LoVo (cell line): ENCODE data around the gene CCS.
"Not testable (repeated sequence)": the region's sequence is repeated elsewhere in the genome, so short reads cannot be mapped to it uniquely, and the experiment has no call there.

Experiments used
- DNase-seq: peaks from one replicate; pipeline ENCODE4 v3.0.0-alpha.2; 2016; ENCODE audit warnings: low spot score

Gene CCS

DNA sequence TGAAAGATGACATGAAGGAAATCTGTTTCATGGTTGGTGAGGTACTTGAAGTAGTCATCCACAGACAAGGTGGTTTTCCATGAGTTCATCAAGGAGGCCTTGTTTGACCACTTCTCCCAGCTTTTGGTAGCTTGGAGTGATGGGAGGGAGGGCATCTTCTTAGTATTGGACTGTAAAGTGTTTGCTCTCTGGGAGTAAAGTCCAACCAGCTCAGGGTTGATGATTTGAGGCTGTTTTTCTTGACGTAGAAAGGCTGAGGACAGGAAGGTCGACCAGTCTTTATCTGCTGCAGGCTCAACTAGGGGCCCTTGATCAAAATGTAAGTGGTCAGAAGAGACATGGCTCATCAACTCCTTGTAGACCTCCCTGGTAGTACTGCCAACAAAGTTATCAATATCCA lies 1.8 kb upstream of the CCS start:
- DNase-seq = no peak

DNA sequence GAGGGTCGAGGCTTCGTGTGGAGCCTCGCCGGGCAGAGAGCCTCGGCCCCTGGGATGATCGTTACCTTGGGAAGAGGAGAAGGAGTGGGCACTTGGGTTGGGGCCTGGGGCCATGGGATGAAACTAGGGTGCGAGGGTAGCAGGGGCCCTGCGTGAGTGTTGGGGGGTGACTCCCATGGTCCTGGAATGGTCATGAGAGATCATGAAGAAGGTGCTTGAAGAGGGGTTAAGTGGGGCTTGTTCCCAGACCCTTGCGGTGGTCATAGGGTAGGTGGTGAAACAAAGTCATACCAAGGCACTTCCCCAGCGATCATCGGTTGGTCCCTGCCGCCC lies 284 bp downstream of the CCS start:
- DNase-seq = no peak

DNA sequence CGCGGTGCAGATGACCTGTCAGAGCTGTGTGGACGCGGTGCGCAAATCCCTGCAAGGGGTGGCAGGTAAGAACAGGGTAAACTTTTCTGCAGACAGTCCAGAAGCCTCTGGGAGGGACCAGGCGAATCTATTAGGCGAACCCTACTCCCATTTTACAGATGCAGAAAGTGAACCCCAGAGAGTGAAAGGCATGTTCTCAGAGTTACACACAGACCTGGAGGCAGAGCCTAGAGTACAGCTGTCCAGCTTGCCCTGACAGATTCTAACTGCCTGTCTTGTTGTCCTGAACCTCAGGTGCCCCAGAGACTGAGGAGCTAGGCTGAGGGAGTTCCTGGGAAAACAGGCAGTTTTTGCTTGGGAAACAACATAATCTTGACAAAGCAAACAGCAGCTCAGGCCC lies 665 bp downstream of the CCS start:
- no peak for DNase-seq

DNA sequence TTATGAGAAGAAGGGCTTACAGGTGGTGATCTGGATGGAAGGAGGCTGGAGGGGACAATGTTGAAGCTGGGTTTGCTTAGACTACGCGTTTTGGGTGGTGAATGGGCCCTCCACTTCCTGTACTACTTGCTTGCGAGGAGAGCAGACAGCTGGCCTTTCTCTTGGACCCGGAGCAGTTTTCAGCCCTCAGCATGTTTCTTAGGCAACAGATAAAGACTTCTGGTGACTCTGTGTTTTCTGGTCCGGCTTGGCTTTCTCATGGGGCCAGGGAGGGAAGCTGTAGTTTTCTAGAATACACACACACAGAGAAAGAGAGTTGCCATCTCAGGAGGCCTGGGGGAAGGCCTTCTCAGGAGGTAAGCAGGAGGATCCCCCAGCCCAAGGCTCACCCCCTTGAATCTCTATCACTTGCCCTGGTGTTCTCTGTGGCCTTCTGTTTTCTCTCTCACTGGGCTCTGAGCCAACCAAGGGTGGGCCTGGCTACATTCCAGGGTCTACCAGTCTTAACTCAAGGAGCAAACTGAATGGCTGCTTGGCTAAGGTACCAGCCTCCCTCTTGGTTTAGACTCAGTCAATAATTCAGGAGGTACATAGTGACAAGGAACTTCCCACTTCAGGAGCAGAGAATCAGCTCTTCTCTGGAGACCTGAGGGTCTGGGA lies 2.4 kb downstream of the CCS start:
- DNase-seq = no peak

DNA sequence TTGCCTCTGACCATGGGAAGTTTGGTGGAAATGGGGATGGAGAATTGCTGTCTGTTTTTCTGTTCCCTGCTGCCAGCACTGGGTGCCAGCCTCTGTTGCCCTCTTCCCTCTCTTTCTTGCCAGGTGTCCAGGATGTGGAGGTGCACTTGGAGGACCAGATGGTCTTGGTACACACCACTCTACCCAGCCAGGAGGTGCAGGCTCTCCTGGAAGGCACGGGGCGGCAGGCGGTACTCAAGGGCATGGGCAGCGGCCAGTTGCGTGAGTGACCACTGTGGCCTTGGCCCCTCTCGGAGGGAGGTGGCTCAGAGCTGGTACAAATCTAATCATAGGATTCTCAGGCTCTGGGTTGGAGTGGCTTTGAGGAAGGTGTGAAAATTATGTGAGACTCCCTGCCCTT lies 6.0 kb downstream of the CCS start:
- DNase-seq = no peak

DNA sequence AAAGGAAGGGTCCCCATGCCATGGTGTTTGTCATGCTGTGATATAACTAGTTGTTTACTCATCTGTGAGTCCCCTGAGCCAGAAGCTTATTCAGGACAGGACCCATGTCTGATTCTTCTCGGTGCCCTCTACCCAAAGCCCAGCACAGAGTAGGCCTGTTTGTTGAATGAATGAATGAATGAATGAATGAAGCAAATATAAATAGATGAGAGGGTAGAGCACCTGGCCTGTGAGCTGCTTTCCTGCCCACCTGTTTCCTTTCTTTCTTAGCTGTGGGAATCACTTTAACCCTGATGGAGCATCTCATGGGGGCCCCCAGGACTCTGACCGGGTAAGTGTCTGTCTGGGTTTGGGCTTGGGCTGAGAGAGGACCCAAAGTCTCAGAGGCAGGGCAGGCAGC lies 7.2 kb downstream of the CCS start:
- no peak for DNase-seq

DNA sequence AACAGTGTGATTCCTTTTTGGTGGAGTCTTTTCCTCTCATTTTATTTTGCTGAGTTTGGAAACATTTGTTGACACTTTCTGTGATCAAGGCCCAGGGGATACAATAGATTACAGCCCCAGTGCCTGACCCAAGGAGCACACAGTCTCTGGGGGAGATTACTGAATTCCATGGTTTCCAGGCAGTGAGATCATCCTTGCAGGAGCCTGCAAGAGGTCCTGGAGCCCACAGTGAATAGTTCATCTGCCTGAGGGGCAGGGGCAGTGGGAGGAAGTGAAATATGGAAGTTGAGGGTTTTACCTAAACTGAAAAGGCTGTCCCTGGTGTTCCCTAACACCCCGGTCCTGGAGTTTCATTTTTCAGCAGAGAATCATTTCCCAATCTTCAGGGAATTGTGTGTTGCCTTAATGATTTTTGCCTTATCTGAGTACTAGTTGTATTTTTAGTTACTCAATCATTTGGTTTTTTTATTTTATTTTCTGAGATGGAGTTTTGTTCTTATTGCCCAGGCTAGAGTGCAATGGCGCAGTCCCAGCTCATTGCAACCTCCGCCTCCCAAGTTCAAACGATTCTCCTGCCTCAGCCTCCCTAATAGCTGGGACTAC lies 7.7 kb downstream of the CCS start:
- DNase-seq = no peak

DNA sequence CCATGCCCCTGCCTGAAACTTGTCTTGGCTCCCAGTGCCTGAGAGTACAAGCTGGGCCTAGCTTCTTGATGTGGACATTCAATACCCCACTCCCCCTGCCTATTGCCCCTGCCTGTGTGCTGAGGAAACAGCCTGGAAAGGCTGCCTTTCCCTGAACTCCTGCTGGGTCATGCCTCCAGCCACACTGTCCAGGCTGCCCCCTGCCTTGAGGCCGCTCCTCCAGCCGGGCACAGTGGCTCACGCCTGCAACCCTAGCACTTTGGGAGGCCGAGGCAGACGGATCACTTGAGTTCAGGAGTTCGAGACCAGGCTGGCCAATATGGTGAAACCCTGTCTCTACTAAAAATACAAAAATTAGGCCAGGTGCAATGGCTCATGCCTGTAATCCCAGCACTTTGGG lies 10.1 kb downstream of the CCS start:
- no peak for DNase-seq

DNA sequence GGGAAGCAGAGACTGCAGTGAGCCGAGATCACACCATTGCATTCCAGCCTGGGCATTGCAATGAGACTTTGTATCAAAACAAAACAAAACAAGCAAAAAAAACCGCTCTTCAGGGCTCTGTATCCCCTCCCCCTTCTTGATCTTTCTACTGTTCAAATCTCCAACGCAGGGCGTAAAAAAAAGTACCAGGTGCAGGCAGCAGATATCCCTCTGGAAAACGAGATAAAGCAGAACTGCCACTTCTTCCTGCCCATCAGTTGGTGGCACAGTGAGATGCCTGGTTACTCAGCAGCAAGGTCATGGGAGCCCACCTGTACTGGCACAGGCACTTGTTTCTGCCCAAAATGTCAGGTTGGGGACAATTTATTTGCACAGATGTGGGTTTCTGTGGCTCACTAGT lies 11.2 kb downstream of the CCS start:
- no peak for DNase-seq

DNA sequence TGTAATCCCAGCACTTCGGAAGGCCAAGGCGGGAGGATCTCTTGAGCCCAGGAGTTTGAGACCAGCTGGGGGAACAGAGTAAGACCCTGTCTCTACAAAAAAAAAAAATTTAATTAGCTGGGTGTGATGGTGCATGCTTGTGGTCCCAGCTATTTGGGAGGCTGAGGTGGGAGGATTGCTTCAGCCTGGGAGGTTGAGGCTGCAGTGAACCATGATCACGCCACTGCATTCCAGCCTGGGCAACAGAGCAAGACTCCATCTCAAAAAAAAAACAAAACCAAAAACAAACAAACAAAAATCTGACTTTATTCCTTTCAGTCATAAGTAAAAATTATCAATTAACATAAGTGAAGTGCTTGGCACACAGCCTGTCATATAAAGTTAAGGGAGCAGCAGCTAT lies 13.6 kb downstream of the CCS start:
- DNase-seq = not testable (repeated sequence)

DNA sequence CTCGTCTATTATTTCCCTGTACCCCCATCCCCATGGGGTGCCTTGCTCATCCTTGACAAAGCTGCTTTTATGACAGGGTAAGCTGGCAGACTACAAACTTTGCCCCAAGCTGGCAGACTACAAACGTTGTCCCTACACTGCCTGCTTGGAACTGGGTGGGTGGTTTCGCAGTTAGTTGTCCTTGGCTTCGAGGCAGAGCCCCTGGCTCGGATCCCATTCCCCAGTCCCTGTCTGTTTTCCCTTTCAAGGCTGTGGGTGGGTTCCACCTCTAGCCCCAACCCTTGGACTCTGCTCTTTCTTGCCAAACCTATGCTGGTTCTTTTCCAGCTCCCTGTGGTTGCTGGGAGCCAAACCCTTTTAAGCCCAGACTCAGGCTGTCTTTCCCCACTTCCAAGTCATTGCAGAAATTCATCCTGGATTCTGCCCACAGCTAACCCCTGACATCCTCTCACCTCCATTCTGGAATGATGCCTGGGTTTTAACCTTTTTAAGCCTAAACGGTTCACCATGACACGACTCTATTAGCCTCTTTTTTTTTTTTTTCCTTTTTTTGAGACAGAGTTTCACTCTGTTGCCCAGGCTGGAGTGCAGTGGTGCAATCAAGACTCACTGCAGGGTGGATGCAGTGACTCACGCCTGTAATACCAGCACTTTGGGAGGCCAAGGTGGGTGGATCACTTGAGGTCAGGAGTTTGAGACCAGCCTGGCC lies 14.3 kb downstream of the CCS start:
- DNase-seq = peak; percentile 78

DNA sequence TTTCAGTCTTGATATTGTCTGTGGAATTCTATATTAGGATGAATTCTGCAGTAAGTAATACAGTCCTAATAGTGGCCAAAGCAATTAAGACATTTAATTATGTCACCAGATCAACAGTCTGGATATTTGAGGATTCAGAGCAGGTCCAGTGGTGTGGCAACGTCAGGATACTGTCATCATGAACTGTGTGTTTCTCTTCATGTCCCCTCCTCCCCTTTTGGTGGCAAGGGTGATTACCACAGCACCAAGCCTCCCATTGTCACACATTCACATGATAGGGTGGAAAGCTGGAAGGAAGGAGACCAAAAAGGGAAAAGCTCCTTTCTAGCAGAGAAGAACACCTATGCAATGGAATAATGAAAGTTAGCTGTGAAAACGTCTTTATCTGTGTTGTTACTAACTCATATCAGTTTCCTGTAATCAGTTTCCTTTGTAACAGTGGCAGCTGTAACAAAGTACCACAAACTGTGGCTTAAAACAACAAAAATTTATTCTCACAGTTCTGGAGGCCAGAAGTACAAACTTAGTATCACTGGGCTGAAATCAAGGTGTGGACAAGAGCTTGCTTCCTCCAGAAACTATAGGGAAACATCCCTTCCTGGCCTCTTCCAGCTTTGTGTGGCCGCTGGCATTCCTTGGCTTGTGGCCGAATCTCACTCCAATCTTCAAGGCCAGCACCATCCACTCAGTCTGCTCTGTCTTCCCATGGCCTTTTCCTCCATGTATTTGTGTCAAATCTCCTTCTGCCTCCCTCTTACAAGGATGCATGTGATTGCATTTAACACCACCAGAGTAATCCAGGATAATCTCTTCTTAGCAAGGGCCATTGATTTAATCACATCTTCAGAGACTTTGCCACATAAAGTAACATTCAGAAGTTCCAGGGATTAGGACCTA lies 17.0 kb downstream of the CCS start:
- DNase-seq = no peak

DNA sequence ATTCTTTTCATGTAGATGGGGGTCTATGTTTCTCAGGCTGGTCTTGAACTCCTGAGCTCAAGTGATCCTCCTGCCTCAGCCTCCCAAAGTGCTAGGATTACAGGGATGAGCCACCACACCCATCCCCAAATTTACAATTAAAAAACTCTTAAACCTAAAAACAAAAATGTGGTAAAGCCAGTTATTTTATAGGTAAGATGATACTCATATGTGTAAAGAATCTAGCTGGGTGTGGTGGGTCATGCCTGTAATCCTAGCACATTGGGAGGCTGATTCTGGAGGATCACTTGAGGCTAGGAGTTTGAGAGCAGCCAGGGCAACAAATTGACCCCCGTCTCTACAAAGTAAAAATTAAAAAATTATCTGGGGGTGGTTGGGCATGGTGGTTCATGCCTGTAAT lies 19.5 kb downstream of the CCS start:
- DNase-seq = no peak

DNA sequence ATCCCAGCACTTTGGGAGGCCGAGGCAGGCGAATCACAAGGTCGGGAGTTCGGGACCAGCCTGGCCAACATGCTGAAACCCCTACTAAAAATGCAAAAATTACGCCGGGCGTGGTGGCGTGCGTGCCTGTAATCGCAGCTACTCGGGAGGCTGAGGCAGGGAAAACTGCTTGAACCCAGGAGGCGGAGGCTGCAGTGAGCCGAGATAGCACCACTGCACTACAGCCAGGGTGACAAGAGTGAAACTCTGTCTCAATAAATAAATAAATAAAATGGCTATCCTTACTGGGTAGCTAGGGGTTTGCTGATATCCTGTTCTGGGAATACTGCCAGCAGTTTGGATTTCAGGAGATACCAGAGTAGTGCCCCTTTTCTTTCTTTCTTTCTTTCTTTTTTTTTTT lies 21.1 kb downstream of the CCS start:
- no peak for DNase-seq

DNA sequence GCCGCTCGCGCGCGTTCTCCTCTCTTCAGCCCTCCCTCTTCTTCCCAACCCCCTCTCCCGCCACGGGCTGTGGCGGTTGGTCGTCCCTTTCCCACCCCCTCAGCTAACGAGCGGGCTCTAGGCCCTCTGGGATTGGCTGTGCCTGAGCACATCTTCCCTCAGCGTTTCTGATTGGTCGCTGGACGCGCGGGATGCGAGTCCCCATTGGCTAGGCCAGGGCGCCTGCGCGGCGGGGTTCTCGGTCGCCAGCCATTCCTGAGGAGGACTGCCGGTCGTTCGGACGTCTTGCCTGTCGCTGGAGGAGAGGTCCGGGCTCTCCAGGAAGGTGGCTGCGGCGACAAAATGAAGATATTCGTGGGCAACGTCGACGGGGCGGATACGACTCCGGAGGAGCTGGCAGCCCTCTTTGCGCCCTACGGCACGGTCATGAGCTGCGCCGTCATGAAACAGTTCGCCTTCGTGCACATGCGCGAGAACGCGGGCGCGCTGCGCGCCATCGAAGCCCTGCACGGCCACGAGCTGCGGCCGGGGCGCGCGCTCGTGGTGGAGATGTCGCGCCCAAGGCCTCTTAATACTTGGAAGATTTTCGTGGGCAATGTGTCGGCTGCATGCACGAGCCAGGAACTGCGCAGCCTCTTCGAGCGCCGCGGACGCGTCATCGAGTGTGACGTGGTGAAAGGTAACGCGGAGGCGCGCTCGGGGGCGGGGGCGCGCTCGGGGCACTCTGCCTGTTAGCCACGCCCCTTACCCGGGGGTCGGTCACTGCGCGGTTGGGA lies 23.6 kb downstream of the CCS start, which contains the start of gene RBM14:
TSS of gene RBM14 (plus strand) at position 252 of the 776 bp plus-strand sequence. CDS start at position 343, 91 bp downstream.
- peak; percentile 98 for DNase-seq

DNA sequence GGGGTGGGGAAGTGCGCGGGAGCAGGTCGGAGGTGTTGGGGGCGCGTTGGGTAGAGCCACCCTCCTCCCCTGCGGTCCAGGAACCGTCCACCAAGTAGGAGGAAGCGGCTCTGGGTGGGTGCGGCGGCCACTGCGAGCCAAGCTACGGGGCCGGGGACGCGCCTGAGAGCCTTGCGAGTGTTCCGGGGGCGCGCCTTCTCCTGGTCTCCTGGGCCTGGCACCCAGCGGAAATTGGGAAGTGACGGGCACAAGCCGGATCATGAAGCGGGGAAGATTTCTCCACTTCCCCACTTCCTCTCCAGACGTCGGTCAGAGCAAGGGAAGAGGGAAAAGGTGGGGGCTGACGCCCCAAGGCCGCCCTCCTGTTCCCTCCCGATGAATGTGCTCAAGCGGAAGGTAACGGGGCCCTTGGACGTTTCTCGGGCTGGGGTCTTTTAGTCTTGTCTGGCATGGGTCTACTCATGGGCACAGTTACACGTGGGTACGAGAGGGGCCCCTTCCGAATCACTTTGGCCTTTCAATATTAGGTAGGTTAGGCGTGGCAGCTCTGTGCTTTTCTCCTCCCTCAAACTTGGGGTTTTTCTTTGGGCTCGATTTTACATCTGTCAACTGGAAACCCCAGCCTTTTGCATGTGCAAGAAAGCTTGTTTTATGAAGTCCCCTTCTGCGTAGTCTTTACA lies 24.3 kb downstream of the CCS start:
- no peak for DNase-seq

DNA sequence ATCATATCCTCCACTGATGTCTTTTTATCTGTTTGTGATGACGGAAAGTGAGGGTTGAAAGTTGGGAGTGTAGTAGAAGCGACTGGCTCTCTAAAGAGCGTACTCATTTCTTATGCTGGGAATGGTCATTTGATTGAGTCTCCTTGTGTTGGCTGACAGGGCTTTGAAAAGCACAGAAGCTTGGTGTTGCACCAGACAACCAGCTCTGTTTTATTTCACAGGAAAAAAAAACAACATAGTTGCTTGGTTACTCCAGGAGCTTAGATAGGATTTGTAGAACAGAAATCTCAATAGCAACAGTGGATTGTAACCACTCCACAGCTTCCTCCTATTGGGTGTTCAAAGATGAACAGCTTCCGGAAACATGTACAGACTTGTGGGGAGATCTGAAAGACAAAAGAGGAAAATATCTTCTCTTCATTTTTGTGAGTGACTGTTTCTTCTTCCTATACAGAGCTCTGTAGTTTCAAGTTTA lies 26.1 kb downstream of the CCS start:
- DNase-seq = no peak

DNA sequence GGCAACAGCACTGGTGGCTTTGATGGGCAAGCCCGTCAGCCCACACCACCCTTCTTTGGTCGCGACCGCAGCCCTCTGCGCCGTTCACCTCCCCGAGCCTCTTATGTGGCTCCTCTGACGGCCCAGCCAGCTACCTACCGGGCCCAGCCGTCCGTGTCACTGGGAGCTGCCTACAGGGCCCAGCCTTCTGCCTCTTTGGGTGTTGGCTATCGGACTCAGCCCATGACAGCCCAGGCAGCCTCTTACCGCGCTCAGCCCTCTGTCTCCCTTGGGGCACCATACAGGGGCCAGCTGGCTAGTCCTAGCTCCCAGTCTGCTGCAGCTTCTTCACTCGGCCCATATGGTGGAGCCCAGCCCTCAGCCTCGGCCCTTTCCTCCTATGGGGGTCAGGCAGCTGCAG lies 31.5 kb downstream of the CCS start:
- no peak for DNase-seq

DNA sequence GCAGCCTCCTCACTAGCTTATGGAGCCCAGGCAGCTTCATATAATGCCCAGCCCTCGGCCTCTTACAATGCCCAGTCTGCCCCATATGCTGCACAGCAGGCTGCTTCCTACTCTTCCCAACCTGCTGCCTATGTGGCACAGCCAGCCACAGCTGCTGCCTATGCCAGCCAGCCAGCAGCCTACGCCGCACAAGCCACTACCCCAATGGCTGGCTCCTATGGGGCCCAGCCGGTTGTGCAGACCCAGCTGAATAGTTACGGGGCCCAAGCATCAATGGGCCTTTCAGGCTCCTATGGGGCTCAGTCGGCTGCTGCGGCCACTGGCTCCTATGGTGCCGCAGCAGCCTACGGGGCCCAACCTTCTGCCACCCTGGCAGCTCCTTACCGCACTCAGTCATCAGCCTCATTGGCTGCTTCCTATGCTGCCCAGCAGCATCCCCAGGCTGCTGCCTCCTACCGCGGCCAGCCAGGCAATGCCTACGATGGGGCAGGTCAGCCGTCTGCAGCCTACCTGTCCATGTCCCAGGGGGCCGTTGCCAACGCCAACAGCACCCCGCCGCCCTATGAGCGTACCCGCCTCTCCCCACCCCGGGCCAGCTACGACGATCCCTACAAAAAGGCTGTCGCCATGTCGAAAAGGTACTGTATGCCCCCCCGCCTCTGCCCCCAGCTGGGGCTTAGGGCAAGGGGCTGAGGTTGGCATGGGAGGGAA lies 32.2 kb downstream of the CCS start:
- no peak for DNase-seq

DNA sequence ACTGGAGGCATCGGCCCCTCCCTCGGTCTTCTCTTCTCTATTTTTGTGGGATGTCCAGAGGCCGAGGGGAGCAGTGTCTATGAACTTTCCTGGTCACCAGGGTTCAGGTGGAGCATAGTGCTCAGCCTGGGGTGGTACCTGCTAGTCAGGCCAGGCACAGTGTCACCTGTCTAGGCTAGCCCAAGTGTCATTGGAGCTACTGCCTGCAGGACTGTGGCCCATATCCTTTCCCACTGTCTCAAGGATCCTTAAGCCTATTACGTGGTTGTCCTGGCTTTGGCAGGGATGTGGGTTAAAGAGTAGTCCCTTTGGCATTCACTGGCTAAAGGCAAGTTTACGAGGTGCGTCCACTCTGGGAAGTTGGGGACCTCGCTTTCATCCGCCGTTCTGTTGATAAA lies 32.8 kb downstream of the CCS start:
- DNase-seq = no peak

DNA sequence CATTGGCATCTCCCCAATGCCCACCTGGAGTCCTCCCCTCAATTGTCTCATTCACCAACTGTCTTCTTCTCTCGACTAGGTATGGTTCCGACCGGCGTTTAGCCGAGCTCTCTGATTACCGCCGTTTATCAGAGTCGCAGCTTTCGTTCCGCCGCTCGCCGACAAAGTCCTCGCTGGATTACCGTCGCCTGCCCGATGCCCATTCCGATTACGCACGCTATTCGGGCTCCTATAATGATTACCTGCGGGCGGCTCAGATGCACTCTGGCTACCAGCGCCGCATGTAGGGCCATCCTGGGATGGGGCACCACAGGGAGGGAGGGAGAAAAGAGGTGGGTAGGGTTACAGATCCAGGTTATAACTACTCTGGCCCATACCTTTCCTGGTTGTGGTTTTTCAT lies 33.4 kb downstream of the CCS start:
- DNase-seq = no peak
